GM12878 (cell line): ENCODE data around the gene CFB.

ENCODE experiments used
- CEBPB ChIP-seq, 2 experiments: fragments of 150-350 bp in 1 of 2; IDR thresholded peaks; 2 replicates each; pipeline ENCODE4 v1.6.1; 2012 to 2014; ENCODE audit warnings: low read depth in 2 of 2, low read length in 2 of 2, borderline replicate concordance in 1 of 2, inconsistent platforms in 1 of 2
- CTCF ChIP-seq, 3 experiments: IDR thresholded peaks in 2 of 3; conservative IDR thresholded peaks in 1 of 3; 2 replicates each; pipeline ENCODE4 v1.5.1; 2011; ENCODE audit warnings: low read depth in 3 of 3, low read length in 3 of 3, mild to moderate bottlenecking in 3 of 3, control low read depth in 2 of 3, moderate library complexity in 2 of 3, inconsistent platforms in 1 of 3, mixed read lengths in 1 of 3; ENCODE audit not compliant: control insufficient read depth in 2 of 3, insufficient read depth in 1 of 3; ENCODE audit errors: extremely low read depth in 1 of 3
- HDAC2 ChIP-seq: fragments of 200-600 bp; sonication (generic); IDR thresholded peaks from 2 replicates; pipeline ENCODE4 v1.6.1; 2017
- HDAC6 ChIP-seq: fragments of 200-600 bp; sonication (generic); IDR thresholded peaks from one replicate; pipeline ENCODE4 v1.8.0; 2017; ENCODE audit warnings: antibody characterized with exemption; ENCODE audit not compliant: unreplicated experiment
- POLR2A ChIP-seq: IDR thresholded peaks from 2 replicates; pipeline ENCODE4 v1.6.1; 2011; ENCODE audit warnings: low read depth, mild to moderate bottlenecking, low read length
- TCF12 ChIP-seq: IDR thresholded peaks from 2 replicates; pipeline ENCODE4 v1.6.1; 2011; ENCODE audit warnings: low read depth, mild to moderate bottlenecking, low read length

DNA sequence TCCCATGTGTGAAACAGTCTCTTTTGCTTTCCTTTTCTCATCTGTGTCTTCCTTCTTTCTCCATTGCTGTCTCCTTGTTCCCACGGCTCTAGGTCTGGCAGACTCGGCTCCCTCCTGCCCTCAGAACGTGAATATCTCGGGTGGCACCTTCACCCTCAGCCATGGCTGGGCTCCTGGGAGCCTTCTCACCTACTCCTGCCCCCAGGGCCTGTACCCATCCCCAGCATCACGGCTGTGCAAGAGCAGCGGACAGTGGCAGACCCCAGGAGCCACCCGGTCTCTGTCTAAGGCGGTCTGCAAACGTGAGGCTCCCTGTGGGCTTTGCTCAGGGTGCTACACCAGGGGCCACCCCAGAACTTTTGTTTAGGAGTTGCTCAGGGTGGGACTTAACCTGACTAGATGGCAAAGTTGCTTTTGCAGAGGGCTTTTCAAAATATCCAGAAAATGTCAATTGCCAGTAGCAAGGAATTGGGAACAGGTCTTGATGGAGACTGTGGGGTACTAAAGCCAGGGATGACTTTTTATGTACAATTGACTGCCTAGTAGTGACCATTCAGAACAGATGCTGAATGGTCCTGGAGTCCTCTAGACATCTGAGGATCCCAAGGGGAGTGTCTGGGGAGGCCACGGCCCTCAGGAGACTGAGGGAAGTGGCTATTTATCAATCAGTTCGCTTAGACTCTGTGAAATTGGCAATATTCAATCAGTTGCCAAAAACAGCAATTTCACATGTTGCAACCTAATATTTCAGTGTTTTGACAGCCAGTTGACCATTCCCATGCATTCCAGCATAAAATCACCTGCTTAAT is 17.8 kb upstream of the CFB start:
- TF ChIP-seq CTCF (IDR thresholded peaks at IDR 0.05 in 2 of 3, conservative IDR thresholded peaks at IDR 0.05 in 1 of 3; ENCODE audit: control insufficient read depth in 2 of 3, extremely low read depth in 1 of 3, insufficient read depth in 1 of 3, low read depth in 3 of 3, low read length in 3 of 3) (no peak), HDAC6 (no peak), CEBPB (IDR thresholded peaks at IDR 0.05; ENCODE audit: borderline replicate concordance in 1 of 2, low read depth in 2 of 2, low read length in 2 of 2) (no peak), POLR2A (no peak), HDAC2 (no peak), TCF12 (no peak)
